Inflammatory macrophage treated with lipopolysaccharide for 4 hours (primary cell): ENCODE results near the gene SDF4.
"Not testable (repeated sequence)": the region's sequence is repeated elsewhere in the genome, so short reads cannot be mapped to it uniquely, and the experiment has no call there.

Experiments
- DNase-seq: peaks from one replicate; pipeline ENCODE4 v3.0.0-alpha.2; 2020

The SDF4 gene

GRCh38 chr1:1196431-1197187, 35.2 kb downstream of the SDF4 start:
- no peak for DNase-seq

DNA sequence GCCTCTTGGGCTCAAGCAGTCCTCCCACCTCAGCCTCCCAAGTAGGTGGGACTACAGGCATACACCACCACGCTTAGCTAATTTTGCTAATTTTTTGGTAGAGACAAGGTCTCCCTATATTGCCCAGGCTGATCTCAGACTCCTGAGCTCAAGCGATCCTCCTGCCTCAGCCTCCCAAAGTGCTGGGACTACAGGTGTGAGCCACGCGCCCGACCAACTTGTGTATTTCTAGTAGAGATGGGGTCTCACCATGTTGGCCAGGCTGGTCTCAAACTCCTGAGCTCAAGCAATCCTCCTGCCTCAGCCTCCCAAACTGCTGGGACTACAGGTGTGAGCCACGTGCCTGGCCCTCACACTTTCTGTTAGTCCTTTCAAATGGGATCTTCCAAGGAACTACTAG, 36.1 kb downstream of the SDF4 start:
- DNase-seq = not testable (repeated sequence)

DNA sequence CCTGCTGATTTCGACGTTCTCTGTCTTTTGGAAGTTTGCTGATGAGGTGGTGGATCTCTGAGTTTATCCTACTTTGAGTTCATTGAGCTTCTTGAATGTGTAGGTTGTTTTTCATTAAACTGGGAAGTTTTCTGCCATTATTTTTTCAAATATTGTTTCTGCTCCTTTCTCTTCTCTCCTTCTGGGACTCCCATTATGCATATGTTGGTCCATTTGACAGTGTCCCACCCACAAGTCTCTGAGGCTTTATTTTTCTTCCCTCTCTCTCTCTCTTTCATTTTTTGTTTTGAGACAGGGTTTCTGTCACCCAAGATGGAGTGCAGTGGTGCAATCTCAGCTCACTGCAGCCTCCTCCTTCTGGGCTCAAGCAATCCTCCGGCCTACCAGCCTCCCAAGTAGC, 37.1 kb downstream of the SDF4 start:
- peak; percentile 26 for DNase-seq

GRCh38 chr1:1191734-1192133, 40.1 kb downstream of the SDF4 start:
- no peak for DNase-seq

- DNase-seq = peak; percentile 83
Measured at GRCh38 chr1:1189111-1189510, 42.7 kb downstream of the SDF4 start.

DNA sequence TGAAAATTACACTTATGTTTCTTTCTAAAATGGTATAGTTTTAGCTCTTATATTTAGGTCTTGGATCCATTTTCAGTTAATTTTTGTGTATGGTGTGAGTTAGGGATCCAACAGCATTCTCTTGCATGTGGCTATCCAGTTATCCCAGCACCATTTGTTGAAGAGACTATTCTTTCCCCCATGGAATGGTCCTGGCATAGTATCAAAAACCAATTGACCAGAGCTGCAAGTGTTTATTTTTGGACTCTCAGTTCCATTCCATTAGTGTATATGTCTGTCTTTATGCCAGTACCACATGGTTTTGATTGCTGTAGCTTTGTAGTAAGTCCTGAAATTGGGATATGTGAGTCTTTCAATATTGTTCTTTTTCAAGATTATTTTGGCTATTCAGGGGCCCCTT, 43.9 kb downstream of the SDF4 start:
- no peak for DNase-seq

GRCh38 chr1:1185101-1185765, 46.6 kb downstream of the SDF4 start:
- DNase-seq = no peak

- DNase-seq = no peak
Measured at GRCh38 chr1:1183833-1184775, 47.7 kb downstream of the SDF4 start.

GRCh38 chr1:1183221-1183747, 48.5 kb downstream of the SDF4 start:
- no peak for DNase-seq

DNA sequence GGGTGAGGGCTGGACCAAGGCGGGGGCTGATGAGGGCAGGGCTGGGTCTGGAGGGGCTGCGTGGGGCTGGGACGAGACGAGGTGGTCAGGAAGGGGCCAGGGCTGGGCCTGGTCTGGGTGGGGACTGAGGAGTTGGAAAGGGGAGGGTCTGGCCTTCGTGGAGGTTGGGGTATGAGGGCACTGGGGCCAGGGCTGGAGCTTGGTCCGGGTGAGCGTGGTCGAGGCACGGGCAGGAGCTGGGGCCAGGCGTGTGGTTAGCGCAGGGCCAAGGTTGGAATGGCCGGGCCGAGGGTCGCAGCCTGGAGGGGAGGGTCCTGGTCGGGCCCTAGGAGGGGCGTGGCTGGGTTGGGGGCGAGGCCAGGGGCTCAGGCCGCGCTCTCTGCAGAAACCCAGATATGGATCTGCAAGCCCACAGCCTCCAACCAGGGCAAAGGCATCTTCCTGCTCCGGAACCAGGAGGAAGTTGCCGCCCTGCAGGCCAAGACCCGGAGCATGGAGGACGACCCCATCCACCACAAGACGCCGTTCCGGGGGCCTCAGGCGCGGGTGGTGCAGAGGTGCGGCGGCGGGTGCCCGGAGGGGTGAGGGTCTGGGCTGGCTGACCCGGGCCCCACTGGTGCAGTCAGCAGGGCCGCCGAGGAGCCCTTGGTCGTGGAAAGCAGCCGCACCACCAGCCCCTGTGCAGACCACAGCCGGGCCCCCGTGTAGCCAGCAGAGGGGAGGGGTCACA, 49.1 kb downstream of the SDF4 start:
- no peak for DNase-seq

DNA sequence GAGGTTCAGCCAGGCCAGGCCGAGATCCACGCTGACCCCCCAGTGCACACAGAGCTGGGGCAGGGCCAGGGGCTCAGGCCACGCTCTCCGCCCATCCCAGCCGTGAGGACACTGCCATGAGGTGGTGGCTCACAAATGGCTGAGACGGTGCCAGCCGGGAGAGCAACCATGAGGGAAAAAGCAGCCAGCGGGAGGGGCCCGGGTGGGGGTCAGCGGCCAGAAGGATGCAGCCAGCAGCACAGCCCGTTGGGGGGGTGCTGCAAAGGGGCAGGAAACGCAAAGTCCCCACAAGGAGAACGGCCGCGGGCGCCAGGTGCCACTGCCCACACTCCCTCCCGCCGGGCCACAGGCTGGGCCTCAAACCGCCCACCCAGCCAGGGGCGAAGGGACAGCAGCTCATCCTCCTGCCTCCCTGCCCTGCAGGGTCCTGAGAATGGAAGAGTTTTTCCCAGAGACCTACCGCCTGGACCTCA, 49.8 kb downstream of the SDF4 start:
- DNase-seq = no peak

GRCh38 chr1:1181129-1181937, 50.5 kb downstream of the SDF4 start:
- DNase-seq = no peak

GRCh38 chr1:1179983-1180861, 51.6 kb downstream of the SDF4 start:
- DNase-seq = no peak

- no peak for DNase-seq
Measured at GRCh38 chr1:1179346-1179982, 52.3 kb downstream of the SDF4 start.

DNA sequence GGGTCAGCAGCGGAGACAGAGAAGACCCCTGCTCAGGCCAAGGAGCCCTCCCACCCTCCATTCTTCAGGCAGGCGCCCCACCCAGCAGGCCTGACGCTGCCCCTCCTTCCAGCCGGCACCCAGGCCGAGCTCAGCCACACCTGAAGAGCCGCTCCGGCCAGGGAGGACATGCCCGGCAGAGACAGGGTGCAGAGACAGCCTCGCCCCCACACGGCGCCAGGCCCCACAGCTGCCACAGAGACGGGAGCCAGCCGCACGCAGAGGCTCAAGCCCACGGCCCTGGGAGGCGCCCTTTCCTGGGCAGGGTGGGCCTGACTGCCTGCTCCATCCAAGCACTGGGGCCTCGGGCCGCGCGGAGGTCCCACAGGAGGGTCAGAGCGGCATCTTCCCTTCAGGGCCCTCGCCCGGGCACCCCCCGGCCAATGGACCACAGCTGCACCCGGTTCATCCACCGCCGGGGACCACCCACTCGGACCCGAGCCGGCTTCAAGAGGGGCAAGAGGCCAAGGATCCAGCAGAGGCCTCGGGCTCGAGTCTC, 52.9 kb downstream of the SDF4 start:
- DNase-seq = no peak

- no peak for DNase-seq
Measured at GRCh38 chr1:1177452-1178206, 54.2 kb downstream of the SDF4 start.

DNA sequence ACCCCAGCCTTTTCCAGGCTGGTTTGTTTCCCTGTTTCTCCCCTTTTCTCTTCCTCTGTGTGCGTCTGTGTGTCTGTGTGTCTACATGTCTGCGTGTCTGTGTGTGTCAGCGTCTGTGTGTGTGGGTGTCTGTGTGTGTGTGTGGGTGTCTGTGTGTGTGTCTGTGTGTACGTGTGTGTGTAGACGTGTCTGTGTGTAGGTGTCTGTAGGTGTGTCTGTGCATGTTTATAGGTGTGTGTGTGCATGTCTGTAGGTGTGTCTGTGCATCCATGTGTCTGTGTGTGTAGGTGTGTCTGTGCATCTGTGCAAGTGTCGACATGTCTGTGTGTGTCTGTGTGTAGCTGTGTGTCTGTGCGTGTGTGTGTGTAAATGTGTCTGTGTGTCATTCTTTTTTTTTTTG, 54.9 kb downstream of the SDF4 start:
- no peak for DNase-seq

DNA sequence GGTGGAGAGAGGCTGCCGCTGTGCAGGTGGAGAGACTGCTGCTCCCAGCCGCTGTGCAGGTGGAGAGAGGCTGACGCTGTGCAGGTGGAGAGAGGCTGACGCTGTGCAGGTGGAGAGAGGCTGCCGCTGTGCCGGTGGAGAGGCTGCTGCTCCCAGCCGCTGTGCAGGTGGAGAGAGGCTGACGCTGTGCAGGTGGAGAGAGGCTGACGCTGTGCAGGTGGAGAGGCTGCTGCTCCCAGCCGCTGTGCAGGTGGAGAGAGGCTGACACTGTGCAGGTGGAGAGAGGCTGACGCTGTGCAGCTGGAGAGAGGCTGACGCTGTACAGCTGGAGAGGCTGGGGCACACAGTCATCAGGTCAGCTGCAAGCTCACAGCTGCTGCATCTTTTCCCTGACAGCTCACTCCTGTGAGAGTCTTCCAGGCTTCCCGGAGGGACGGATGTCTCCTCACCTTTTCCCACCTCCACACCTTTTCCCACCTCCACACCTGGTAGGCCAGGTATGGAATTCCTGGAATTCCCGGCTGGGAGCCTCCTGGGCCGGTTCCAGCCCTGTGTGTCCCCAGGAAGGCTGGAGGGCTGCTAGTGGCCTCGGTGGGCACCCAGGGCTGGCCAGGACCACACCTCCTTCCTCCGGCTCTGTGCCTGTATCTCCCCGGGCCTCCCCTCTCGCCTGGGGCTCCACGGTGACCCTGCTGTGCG, 55.6 kb downstream of the SDF4 start:
- not testable (repeated sequence) for DNase-seq
